NCI-H2227 treated with DMSO at 0.1 percent for 48 hours (cell line): Measurements from ENCODE around the gene LCMT1.
"Not testable (repeated sequence)": the region's sequence is repeated elsewhere in the genome, so short reads cannot be mapped to it uniquely, and the experiment has no call there.

Experiments used
- DNase-seq: peaks from one replicate; lab custom pipeline; 2025; lab: John Stamatoyannopoulos, UW

The LCMT1 gene

DNA sequence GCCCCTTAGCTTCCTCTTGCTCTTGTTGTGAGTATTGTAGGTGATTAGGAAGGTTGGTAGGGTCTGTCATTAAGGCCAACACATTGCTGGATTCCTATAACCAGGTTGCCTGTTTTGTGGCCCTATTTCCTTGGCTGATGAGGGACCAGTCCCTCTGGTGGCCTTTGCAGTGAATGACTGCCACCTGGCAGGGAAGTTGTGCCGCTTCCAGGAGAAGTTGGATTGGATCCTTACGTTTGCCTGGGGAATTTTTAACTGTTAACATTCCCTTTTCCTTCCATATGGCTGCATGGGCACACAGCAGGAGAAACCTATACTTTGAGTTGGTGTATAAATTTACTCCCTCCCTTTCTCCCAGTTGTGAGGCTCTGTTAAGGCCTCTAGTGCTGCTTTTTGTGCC is 32.4 kb downstream of the LCMT1 start:
- no peak for DNase-seq

DNA sequence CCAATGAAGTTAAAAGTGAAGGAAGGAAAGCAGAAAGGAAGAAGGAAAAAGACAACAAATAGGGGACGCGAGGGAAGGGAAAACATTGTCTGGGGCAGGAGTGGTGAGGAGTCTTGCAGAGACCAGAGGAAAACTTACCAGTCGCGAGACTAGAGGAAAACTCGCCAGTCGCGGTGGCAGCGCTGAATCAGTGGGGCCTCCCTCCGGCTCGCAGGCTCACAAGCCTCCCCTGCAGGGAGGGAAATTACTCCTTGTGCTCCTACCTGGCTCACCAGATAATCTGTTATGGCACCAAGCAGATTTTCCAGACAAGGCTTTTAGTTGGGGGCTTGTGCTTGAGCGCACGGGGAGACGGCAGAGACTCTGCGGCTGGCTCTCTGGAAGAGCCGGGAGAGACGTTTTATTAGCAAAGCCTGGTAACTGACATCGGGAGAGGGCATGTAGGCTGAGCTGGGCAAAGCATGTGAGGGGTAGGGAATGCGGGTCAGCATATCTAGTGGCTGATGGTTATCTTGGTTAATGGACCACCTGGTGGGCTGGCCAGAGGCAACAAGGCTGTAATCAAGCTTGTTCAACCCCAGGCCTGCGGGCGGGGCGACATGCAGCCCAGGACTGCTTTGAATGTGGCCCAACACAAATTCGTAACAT is 37.1 kb downstream of the LCMT1 start:
- peak; percentile 68 for DNase-seq

DNA sequence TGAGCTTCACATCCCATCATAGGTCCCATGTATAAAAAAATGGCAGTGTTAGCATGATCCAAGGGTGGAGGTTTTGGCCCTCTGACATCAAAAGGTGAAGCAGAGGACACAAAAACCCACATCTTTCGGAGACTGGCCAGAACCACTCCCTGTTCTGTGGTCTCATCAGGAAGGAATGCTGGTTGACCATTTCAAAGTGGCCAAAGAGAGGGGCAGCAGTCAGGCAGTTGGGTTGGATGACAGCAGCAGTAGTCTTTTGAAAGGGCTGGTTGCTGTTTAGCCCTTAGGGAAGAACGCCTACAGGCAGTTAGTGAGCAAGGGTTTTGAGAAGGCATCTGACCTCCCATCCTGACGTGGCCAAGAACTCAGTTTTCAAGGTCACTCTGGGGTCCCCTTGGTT is 40.5 kb downstream of the LCMT1 start:
- no peak for DNase-seq

DNA sequence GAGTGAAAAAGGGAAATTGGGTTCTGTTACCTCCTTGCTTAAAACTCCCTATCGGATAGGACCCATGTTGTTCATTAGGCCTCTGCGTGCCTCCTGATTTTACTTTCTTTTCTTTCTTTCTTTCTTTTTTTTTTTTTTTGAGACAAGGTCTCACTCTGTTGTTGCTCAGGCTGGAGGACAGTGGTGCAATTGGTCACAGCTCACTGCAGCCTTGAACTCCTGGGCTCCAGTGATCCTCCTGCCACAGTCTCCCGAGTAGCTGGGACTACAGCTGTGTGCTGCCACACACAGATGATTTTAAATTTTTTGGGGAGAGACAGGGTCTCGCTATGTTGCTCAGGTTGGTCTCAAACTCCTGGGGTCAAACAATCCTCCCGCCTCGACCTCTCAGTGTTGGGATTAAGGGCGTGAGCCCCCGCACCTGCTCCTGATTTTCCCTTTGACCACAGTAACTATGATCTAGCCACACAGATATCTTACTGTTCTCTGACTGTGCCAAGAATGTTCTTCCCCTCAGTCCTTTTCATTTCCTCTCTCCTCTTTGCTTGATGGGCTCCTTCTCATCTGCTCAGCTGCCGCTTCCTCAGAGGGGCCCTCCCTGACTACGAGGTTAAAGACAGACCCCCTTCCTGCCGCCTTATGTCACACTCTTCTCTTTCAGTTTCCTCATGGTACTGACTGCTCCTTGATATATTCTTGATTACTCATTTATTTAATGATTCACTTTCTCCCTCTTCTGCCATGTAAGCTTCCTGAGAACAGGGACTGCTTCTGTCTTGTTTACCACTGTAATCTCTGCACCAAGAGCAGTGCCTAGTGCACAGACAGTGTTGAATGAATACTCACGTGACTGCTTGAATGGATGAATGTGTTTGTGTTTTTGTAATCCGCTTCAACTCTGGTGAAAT is 44.3 kb downstream of the LCMT1 start:
- DNase-seq = no peak

DNA sequence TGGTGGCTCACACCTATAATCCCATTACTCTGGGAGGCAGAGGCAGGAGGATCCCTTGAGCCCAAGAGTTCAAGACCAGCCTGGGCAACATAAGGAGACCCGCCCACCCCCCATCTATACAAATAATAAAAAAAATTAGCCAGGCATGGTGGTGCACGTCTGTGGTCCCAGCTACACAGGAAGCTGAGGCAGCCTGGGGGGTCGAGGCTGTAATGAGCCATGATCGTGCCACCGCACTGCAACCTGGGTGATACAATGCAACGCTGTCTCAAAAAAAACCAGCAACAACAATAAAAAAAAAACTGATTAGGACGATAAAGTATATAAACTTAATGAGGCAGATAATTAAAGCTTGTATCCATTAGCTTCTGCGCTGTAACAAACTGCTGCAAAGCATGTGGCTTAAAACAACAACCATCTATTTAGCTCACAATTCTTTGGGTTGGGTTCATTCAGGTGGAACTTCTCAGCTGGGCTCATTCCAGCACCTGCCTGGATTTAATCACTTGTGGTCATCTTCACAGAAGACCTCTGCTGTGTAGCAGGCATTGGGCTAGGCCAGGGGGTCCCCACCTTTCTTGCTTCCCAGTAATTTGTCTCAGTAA is 45.8 kb downstream of the LCMT1 start:
- no peak for DNase-seq

DNA sequence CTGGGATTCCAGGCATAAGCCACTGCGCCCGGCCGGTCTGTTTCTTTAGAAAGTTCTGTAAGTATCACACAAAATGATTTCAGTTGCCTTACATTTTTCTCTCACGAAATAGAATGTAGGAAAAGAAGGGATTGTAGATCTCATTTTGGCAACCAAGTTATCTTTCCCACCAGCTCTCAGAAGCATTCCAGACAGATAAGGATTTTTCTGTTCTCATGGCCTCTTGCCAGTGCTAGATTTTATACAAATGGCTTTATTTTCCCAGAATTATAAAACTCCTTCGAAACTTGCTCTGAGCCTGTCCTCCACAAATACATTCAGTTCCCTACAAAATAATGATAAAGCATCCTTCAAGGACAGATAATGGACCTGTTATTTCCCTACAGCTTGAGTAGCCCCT is 46.9 kb downstream of the LCMT1 start:
- DNase-seq = no peak

DNA sequence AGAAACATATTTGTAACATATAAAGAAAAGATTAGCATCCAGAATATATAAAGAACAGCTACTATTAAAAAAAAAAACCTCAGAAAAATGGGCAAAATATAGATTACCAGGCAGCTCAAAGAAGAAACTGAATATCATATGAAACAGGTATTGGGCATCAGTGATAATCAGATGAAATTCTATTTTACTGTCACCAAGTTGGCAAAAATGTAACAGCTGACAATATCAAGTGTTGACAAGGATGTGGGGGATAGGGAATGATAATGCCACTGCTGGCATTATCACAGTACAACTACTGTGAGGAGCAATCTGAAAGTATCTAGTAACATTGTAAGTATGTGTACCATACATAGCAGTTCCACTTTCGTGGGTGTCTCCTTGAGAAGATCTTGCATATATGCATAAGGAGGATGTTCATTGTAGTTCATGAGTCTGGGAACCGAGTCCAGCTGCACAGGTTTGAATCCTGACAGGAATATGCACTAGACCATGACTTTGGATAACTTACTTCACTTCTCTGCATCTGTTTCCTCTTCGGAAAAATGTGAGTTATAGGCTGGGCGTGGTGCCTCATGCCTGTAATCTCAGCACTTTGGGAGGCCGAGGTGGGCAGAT is 50.3 kb downstream of the LCMT1 start:
- DNase-seq = no peak

DNA sequence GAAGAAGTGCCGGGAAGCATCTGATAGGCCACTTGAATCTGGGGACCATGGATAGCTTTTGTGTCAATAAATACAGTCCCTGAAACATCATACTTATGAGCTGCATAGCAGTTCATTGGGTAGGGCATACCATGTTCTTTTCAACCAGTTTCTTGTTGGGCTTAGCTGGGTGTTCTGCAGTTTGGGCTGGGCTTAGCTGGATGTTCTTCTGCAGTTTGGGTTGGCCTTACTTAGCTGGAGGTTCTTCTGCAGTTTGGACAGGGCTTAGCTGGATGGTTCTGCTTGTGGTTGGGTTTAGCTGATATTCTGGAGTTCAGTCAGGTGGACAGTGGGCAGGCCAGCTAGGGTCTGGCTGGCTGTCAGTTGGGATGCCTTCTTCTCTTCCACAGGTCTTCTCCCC is 52.1 kb downstream of the LCMT1 start:
- no peak for DNase-seq

DNA sequence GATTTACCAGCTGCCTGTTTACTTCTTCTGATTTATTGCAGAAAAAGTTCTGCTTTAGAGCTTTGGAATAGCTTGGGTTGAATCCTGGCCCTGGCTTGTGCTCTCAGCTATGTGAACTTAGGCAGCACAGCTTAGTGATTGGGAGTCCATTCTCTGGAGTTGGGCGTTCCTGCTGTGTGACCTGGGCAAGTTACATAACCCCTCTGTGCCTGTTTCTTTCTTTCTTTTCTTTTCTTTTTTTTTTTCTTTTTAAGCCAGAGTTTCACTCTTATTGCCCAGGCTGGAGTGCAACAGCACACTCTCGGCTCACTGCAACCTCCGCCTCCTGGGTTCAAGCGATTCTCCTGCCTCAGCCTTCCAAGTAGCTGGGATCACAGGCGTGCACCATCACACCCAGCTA is 53.7 kb downstream of the LCMT1 start:
- DNase-seq = no peak

DNA sequence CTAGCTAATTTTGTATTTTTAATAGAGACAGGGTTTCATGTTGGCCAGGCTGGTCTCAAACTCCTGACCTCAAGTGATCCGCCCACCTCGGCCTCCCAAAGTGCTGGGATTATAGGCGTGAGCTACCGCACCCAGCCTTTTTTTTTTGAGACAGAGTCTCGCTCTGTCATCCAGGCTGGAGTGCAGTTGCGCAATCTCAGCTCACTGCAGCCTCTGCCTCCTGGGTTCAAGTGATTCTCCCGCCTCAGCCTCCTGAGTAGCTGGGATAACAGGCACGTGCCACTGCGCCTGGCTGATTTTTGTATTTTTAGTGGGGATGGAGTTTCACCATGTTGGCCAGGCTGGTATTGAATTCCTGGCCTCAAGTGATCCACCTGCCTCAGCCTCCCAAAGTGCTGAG is 56.4 kb downstream of the LCMT1 start:
- DNase-seq = not testable (repeated sequence)

DNA sequence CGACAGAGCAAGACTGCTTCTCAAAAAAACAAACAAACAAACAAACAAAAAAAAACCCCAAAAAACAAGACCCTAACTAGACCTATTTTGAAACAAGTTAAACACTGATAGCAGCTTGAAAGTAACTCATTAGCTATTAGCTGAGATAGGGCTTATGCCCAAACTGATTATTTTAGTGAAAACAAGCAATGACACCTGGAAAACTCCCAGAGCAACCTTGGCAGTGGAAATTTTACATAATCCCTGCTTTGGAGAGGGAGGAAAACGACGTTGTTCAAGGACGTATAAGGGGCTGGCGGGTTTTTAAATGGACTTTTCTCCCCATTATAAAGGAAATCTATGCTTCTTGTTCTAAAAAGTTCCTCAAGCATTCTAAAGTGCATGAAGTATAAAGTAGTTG is 59.8 kb downstream of the LCMT1 start:
- no peak for DNase-seq

DNA sequence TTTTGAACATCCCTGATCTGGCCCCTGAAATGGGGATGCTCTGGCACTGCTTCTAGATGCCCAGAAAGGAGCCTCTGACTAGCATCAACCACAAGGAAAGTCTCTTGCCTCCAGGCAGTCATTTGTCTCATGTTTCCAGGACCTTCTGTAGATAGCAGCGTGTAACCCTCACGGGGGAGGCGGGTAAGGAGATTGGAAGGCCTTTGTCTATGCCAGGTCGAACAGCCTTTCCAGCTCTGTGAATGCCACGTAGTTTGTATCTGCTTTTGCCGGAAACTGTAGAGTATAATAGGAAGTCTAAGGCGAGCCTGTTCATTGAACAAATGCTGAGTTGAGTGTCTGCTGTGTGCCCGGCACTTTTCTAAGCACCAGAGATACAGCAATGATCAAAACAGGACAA is 61.3 kb downstream of the LCMT1 start:
- DNase-seq = no peak

DNA sequence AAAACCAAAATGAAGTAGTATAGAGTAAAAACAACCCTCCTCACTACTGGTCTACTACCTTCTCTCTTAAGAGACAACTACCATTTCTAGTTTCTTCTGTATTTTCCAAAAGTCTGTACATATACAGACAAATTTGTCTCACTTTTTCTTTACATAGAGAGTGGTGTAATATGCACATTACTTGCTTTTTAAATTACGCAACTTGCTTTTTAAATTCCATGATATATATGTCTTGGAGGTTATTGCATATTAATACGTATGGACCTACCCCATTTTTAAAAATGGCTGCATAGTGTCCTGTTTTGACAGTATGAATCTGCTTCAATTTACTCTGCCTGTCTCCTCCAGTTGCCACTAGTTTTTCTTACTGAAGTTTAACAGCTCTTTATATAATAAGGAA is 62.7 kb downstream of the LCMT1 start:
- no peak for DNase-seq

DNA sequence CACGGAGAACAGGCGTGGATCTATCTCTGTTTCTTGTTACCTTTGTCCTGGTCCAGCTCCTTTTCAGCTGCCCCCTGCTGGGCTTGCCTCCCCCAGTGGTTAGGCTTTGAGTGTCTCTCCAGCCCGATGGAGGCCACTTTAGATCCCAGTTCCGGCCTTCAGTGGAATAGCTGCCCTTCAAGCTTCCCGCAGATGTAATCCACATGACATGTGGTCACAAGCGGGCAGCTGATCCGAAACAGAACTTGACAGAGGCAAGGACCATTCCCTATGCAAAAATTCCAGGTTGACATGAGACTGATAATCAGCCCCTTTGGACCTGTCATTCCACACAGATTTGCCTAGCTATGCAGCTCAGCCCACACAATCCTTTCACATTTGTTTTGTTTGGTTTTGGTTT is 64.6 kb downstream of the LCMT1 start:
- no peak for DNase-seq

DNA sequence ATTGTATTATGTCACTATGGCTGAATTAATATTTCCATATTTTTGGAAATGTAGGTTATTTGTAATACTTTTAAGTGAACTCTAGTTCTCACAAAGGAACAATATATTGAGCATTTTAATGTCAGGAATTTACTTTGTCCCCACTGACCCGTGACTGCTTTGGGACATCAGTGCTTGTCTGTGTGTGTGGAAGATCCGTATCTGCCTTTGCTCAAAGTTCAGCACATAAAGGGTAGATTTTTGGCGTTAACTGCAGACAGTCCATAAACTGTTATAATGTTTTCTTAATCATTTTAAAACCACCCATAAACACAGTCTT is 65.9 kb downstream of the LCMT1 start:
- DNase-seq = no peak

DNA sequence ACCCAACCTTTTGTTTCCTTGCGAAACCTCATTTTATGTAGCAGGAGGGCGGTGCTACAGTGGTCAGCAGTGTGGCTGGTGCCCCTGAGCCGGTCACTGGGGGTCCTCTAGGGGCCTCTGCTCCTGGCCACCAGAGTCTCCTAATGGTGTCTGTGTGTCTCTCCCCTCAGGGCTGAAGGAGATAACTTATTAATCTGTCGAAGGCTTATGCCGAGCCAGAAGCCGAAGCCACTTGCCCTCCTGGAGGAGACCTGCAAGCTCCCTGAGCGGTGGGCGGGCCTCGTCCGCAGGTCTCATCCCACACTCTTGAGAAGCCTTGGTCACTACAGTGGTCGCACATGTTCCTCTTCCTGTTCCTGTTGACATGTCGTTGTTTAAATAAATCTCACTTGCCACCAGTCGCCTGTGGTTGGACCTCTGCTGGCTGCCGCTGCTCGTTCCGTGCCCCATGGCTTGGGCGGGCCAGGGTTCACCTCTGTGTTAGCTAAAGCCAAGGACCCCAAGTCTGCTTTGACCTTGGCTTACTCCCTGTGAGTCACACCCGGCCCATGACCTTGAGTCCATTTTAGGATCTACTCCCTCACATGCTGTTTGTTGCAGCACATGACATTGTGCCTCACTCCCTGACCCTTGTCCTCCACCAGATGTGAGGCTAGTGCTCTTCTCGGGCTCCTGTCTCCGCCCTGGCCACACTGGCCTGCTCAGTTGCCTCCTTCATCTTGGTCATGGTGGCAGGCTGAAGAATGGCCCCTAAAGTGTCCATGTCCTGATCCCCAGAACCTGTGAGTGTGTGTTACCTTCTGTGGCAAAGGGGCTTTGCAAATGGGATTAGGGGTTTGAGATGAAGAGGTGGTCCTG is 66.5 kb downstream of the LCMT1 start:
- no peak for DNase-seq

DNA sequence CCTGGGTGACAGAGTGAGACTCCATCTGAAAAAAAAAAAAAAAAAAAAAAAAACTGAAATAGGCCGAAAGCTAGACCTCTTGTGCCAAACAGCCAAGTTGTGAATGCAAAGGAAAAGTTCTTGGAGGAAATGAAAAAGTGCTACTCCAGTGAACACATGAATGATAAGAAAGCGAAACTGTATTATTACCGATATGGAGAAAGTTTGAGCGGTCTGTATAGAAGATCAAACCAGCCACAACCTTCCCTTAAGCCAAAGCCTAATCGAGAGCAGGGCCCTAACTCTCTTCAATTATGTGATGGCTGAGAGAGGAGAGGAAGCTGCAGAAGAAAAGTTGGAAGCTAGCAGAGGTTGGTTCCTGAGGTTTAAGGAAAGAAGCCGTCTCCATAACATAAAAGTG is 69.7 kb downstream of the LCMT1 start:
- DNase-seq = not testable (repeated sequence)

DNA sequence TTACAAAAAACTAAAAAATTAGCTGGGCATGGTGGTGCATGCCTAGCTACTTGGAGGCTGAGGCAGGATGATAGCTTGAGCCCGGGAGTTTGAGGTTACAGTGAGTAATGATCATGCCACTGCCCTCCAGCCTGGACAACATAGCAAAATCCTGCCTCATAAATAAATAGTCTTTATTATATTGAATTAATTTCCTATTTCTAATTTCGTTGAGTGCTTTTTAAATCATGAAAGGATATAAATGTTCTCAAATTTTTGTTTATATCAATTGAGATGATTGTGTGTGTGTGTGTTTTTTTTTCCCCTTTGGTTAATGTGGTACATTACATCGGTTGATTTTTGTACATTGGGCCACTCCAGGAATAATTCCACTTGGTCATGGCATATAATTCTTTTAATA is 73.2 kb downstream of the LCMT1 start:
- no peak for DNase-seq

DNA sequence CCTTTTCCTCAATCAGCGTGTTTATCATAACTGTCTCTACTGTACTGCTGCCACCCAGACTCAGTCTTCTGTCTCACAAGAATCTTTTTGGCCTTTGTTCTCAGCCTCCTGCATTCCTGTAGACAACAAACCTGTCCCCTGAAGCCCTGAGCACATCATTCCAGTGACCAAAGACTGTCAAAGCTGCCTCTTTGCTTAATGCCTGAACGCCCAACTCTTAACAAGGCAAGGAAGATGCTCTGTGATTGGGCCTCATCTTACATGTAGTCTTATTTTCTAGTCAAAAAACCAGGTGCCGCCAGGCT is 75.9 kb downstream of the LCMT1 start:
- no peak for DNase-seq

DNA sequence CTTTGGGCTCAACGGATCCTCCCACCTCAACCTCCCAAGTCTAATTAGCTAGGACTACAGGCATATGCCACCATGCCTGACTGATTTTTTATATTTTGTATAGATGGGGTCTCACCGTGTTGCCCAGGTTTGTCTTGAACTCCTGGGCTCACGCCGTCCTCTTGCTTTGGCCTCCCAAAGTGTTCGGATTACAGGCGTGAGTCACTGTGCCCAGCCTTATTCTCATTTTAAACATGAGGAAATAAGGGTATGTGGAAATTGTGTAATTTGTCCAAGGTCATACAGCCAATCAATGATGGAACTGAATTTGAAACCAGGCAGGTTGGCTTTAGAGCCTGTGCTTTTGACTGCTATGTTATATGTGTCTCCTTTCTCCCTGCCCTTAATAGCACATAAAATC is 77.8 kb downstream of the LCMT1 start:
- DNase-seq = no peak

DNA sequence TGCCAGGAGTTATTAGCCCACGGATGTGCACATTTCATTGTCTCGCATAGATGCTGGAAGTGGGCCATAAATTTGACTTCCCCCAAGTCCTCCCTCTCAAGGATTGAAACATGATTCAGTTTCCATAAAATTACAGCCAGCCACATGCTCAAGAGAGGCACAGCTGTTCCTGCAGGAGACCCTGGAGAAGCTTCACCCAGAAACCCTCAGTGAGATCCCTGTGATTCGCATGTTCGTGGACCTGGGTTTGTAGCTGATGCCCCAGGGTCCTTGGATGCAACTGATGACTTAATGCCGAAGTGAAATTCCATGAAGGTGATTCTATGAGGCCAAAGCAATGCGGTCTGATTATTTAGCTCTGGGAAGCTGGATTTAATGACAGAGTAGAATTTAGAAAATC is 80.6 kb downstream of the LCMT1 start:
- DNase-seq = no peak

DNA sequence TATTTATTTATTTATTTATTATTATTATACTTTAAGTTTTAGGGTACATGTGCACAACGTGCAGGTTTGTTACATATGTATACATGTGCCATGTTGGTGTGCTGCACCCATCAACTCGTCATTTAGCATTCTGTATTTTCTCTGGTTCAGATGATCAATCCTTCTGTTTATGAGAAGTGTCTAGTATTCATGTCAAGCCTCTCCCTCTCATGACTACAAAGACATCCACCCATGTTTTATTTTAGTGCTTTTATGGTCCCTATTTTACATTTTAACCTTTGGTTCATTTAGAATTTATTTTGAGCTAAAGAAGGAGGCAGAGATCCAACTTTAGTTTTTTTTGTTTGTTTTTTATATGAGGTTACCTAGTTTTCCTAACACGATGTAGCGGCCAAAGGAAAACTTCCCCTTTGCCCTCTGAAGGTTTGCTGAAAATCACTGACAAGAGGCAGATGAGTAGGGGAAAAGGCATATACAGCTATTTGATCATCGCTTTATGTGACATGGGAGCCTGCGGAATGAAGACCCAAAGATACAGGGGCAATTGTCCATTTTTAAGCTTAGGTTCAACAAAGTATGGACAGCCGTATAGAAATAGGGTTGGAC is 82.8 kb downstream of the LCMT1 start:
- DNase-seq = no peak
